DMS153 treated with DMSO at 0.1 percent for 48 hours (cell line): ENCODE measurements around the gene ACOT11.
A peak's percentile ranks its signal among the peaks of the same experiment; 100 is the strongest.

Experiments used
- DNase-seq: peaks from one replicate; lab custom pipeline; 2025; ENCODE audit not compliant: unreplicated experiment; lab: John Stamatoyannopoulos, UW

The ACOT11 gene

GRCh38 chr1:54584575-54584974, 36.5 kb downstream of the ACOT11 start:
- no peak for DNase-seq

GRCh38 chr1:54585181-54586066, 37.4 kb downstream of the ACOT11 start:
- no peak for DNase-seq

- DNase-seq = no peak
Measured at GRCh38 chr1:54588377-54588776, 40.3 kb downstream of the ACOT11 start.

- DNase-seq = no peak
Measured at GRCh38 chr1:54591127-54591756, 43.2 kb downstream of the ACOT11 start.

GRCh38 chr1:54593571-54594160, 45.6 kb downstream of the ACOT11 start:
- DNase-seq = no peak

- DNase-seq = no peak
Measured at GRCh38 chr1:54594463-54594862, 46.4 kb downstream of the ACOT11 start.

GRCh38 chr1:54595956-54596498, 48.0 kb downstream of the ACOT11 start:
- no peak for DNase-seq

- DNase-seq = no peak
Measured at GRCh38 chr1:54596756-54597155, 48.7 kb downstream of the ACOT11 start.

GRCh38 chr1:54597455-54598030, 49.5 kb downstream of the ACOT11 start:
- DNase-seq = no peak

- DNase-seq = no peak
Measured at GRCh38 chr1:54599211-54599823, 51.3 kb downstream of the ACOT11 start.

GRCh38 chr1:54600947-54601721, 53.1 kb downstream of the ACOT11 start:
- no peak for DNase-seq

- DNase-seq = no peak
Measured at GRCh38 chr1:54601730-54602129, 53.7 kb downstream of the ACOT11 start.

GRCh38 chr1:54602554-54602953, 54.5 kb downstream of the ACOT11 start:
- DNase-seq = no peak

GRCh38 chr1:54603241-54603640, 55.2 kb downstream of the ACOT11 start:
- DNase-seq = no peak

- DNase-seq = no peak
Measured at GRCh38 chr1:54604051-54604450, 56.0 kb downstream of the ACOT11 start.

GRCh38 chr1:54604572-54605370, 56.7 kb downstream of the ACOT11 start:
- peak; percentile 64 for DNase-seq

- peak; percentile 17 for DNase-seq
Measured at GRCh38 chr1:54606096-54606989, 58.3 kb downstream of the ACOT11 start.

- no peak for DNase-seq
Measured at GRCh38 chr1:54606990-54607325, 58.9 kb downstream of the ACOT11 start.
